Thymus (tissue), 11 donors: ENCODE measurements around the gene SLC14A1. TPM values are rescaled to one million over a fixed set of nuclear protein-coding genes. Genes with fewer than 3 reads are reported as not detected.

Source experiments
- DNase-seq, 9 donors: peaks; one replicate each; pipeline ENCODE4 v3.0.0-alpha.2; 2013; ENCODE audit warnings: low spot score in 9 of 9, low read depth in 6 of 9, missing footprints in 1 of 9
- H3K27ac ChIP-seq, 2 donors: one replicate each; pipeline ENCODE4 v1.5.1; 2013; ENCODE audit warnings: control low read depth in 1 of 2, low read depth in 1 of 2, low read length in 1 of 2, mild to moderate bottlenecking in 1 of 2, moderate library complexity in 1 of 2
- H3K27me3 ChIP-seq, 2 donors: one replicate each; pipeline ENCODE4 v1.5.1; 2013; ENCODE audit warnings: low read length in 1 of 2; ENCODE audit not compliant: control insufficient read depth in 2 of 2, insufficient read depth in 1 of 2
- H3K36me3 ChIP-seq, 2 donors: one replicate each; pipeline ENCODE4 v1.5.1; 2013; ENCODE audit warnings: low read length in 1 of 2, mild to moderate bottlenecking in 1 of 2, moderate library complexity in 1 of 2; ENCODE audit not compliant: control insufficient read depth in 2 of 2, insufficient read depth in 2 of 2
- H3K4me1 ChIP-seq, 2 donors: one replicate each; pipeline ENCODE4 v1.5.1; 2013; ENCODE audit warnings: low read length in 2 of 2; ENCODE audit not compliant: control insufficient read depth in 2 of 2, insufficient read depth in 2 of 2
- H3K4me3 ChIP-seq, 2 donors: one replicate each; pipeline ENCODE4 v1.5.1; 2013; ENCODE audit warnings: low read length in 2 of 2, control low read depth in 1 of 2, mild to moderate bottlenecking in 1 of 2
- H3K9me3 ChIP-seq, 2 donors: one replicate each; pipeline ENCODE4 v1.5.1; 2013; ENCODE audit warnings: low read length in 1 of 2, mild to moderate bottlenecking in 1 of 2; ENCODE audit not compliant: control insufficient read depth in 2 of 2, insufficient read depth in 1 of 2
- WGBS: extraction: QIAGEN DNeasy Blood & Tissue Kit; methylation state at CpG from one replicate; pipeline ENCODE4 v1.1.7; 2013; 5-methylcytosine and 5-hydroxymethylcytosine counted together
- polyA plus RNA-seq: library from polyadenylated mRNA; stranded (reverse); fragments of 200-250 nt; gene quantifications from one replicate; pipeline ENCODE4 v1.2.3, GENCODE V29; 2013
- total RNA-seq: library from RNA; stranded (reverse); fragments of 120-200 nt; gene quantifications from one replicate; pipeline ENCODE4 v1.2.4, GENCODE V29; 2013
- donor health status: healthy.

SLC14A1 gene
- total and polyA plus RNA-seq, 2 donors = 2.8 to 3.9 TPM

GRCh38 chr18:45713239-45713638 is 10.7 kb upstream of the SLC14A1 start:
- H3K4me1 ChIP-seq = no peaks in the 10 kb centered on the region
- no peak overlapping the region for H3K4me3 ChIP-seq
- H3K36me3 ChIP-seq = no peaks in the 10 kb centered on the region
- no peak overlapping the region for H3K27ac ChIP-seq
- 98% methylated on average over 1 of the region's 1 CpG for WGBS
- H3K9me3 ChIP-seq = peaks cover 3 to 14% of the 10 kb centered on the region in 2 donors
- H3K27me3 ChIP-seq = no peaks in the 10 kb centered on the region
- no peak for DNase-seq

DNA sequence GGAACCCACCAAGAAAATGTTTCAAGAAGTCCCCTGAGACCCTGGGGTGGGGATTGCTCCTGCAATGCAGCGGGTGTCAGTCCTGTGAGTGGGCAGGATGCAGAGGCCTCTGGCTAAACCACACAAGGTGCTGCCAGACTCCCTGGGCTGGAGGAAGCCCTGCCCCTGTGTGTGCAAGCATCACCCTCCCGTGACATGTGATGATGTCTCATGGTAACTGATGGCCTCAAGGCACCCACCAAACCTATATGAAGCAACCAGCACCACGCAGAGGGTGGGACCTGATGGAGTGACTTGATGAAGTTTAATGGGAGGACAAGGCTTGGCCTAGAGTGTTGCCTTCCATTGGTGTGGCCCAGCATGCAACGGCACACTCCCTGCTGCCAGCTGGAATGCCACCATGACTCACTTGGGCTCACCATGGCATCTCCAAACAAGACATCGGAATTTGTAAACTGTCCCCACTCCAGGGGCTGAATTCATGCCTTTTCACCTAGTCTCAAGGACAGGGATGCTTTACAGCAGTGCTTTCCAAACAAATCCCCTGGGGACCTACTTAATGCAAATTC is 8.7 kb upstream of the SLC14A1 start:
- Histone ChIP-seq H3K27me3 (no peaks in the 10 kb centered on the region), H3K4me1 (no peaks in the 10 kb centered on the region), H3K9me3 (no peaks in the 10 kb centered on the region), H3K36me3 (no peaks in the 10 kb centered on the region), H3K4me3 (no peak overlapping the region), H3K27ac (no peak overlapping the region)
- WGBS = 99% methylated on average over 5 of the region's 5 CpGs
- DNase-seq = no peak

DNA sequence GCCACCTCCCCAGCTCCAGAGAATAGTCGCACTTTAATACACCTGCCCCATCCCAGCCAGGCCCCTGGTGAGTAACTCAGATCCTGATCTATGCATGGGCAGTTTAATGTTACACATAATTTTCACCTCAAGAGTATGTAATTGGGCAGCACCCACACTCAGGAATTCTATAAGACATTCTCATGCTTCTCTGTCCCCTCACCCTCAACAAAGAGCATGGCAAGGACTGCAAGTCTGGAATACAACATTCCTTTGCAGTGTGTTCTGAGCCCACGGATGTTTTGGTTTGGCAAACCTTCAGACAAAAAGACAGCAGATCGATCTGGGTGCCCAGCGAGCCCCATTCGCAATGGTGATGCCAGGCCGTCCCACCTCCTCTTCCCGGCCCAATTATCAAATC is 4.9 kb upstream of the SLC14A1 start:
- Histone ChIP-seq H3K27me3 (no peaks in the 10 kb centered on the region), H3K9me3 (no peaks in the 10 kb centered on the region), H3K4me1 (no peaks in the 10 kb centered on the region), H3K4me3 (no peak overlapping the region), H3K27ac (no peak overlapping the region), H3K36me3 (no peaks in the 10 kb centered on the region)
- WGBS = 96% methylated on average over 7 of the region's 7 CpGs
- DNase-seq = no peak

- Histone ChIP-seq H3K4me1 (peaks cover 0 to 3% of the 10 kb centered on the region in 2 donors), H3K4me3 (no peak overlapping the region), H3K9me3 (no peaks in the 10 kb centered on the region), H3K27me3 (no peaks in the 10 kb centered on the region), H3K27ac (no peak overlapping the region), H3K36me3 (no peaks in the 10 kb centered on the region)
- peak; percentile 21 to 76 (median 58) for DNase-seq
- WGBS = 3% methylated on average over 5 of the region's 5 CpGs
Observed at GRCh38 chr18:45722899-45723298, 1.1 kb upstream of the SLC14A1 start.

DNA sequence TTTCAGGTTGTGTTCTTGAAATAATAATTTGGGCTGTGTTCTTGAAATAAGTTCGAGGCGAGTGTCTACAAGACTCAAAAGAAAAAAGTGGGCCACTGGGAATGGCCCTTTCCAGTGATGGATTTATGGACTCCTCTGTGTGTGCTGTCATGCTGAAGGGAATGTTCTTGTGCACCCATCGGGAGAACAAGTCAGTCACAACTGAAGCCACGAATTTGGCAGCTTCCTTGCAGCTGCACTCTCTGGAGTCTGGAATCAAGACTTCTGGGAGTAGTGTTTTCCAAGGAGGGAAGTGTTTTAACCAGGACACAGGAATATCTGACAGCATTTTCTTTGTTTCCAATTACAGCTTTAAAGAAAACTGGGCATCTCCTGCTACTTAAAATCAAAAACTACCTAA is 620 bp downstream of the SLC14A1 start:
- H3K9me3 ChIP-seq = no peaks in the 10 kb centered on the region
- no peaks in the 10 kb centered on the region for H3K27me3 ChIP-seq
- no peak overlapping the region for H3K4me3 ChIP-seq
- 92% methylated on average over 4 of the region's 4 CpGs for WGBS
- peaks cover 0 to 3% of the 10 kb centered on the region in 2 donors for H3K4me1 ChIP-seq
- no peak overlapping the region for H3K27ac ChIP-seq
- no peak for DNase-seq
- H3K36me3 ChIP-seq = no peaks in the 10 kb centered on the region

DNA sequence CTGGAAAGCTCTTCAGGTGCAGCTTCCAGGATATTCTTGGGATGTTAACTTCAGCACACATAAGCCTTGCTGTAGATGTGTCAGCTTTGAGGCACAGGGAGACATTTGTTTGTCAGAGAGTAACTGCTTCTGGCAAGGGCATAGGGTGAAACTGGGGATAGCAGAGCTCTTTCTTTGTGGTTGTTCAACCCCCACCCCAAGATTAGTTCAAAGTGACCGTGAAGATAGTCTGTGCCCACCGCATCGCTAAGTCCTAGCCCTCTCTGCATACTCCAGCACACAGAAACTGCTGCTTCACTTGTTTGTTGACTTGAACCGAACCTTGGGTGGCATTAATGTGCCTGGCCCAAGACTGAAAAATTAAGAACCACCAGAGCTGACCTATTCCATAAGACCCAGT is 1.4 kb downstream of the SLC14A1 start:
- WGBS = 93% methylated on average over 4 of the region's 4 CpGs
- H3K27me3 ChIP-seq = no peaks in the 10 kb centered on the region
- peaks cover 0 to 3% of the 10 kb centered on the region in 2 donors for H3K4me1 ChIP-seq
- H3K9me3 ChIP-seq = no peaks in the 10 kb centered on the region
- no peaks in the 10 kb centered on the region for H3K36me3 ChIP-seq
- no peak overlapping the region for H3K27ac ChIP-seq
- DNase-seq = no peak
- no peak overlapping the region for H3K4me3 ChIP-seq

GRCh38 chr18:45726603-45727002 is 2.6 kb downstream of the SLC14A1 start:
- no peaks in the 10 kb centered on the region for H3K36me3 ChIP-seq
- no peaks in the 10 kb centered on the region for H3K27me3 ChIP-seq
- no peak overlapping the region for H3K4me3 ChIP-seq
- no peaks in the 10 kb centered on the region for H3K9me3 ChIP-seq
- H3K27ac ChIP-seq = no peak overlapping the region
- no peak for DNase-seq
- WGBS = 93% methylated on average over 3 of the region's 3 CpGs
- H3K4me1 ChIP-seq = peaks cover 0 to 3% of the 10 kb centered on the region in 2 donors

GRCh38 chr18:45727068-45727467 is 3.1 kb downstream of the SLC14A1 start:
- Histone ChIP-seq H3K9me3 (no peaks in the 10 kb centered on the region), H3K36me3 (no peaks in the 10 kb centered on the region), H3K27me3 (no peaks in the 10 kb centered on the region), H3K4me1 (peaks cover 0 to 3% of the 10 kb centered on the region in 2 donors), H3K27ac (no peak overlapping the region), H3K4me3 (no peak overlapping the region)
- WGBS = 93% methylated on average over 18 of the region's 18 CpGs
- no peak for DNase-seq

GRCh38 chr18:45728336-45729010 is 4.5 kb downstream of the SLC14A1 start:
- Histone ChIP-seq H3K27me3 (no peaks in the 10 kb centered on the region), H3K36me3 (no peaks in the 10 kb centered on the region), H3K27ac (no peak overlapping the region), H3K4me1 (peaks cover 0 to 3% of the 10 kb centered on the region in 2 donors), H3K9me3 (no peaks in the 10 kb centered on the region), H3K4me3 (no peak overlapping the region)
- WGBS = 94% methylated on average over 2 of the region's 2 CpGs
- no peak for DNase-seq
